WI38 (cell line): ENCODE results near the gene TBC1D9B.

ENCODE experiments used
- H3K4me3 ChIP-seq: 2 replicates; pipeline ENCODE4 v1.5.1; 2011; ENCODE audit warnings: low read depth, mild to moderate bottlenecking, control low read depth, low read length
- TF ChIP-seq, protein P1 (sequence below): IDR thresholded peaks from 2 replicates; pipeline ENCODE4 v1.5.1; 2012; ENCODE audit warnings: low read depth, mild to moderate bottlenecking, control low read depth, low read length

Gene TBC1D9B

DNA sequence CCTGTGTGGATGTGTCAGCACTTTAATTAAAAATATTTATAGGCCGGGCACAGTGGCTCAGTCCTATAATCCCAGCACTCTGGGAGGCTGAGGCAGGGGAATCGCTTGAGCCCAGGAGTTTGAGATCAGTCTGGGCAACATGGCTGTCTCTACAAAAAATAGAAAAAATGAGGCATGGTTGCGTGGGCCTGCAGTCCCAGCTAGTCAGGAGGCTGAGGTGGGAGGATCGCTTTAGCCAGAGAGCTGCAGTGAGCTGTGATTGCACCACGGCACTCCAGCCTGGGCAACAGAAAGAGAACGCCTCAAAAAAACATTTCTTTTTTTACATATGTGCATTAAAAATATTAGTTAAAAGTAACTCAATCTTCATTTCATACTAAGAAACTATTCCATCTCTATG lies 6.2 kb downstream of the TBC1D9B start:
- TF ChIP-seq, protein P1, sequence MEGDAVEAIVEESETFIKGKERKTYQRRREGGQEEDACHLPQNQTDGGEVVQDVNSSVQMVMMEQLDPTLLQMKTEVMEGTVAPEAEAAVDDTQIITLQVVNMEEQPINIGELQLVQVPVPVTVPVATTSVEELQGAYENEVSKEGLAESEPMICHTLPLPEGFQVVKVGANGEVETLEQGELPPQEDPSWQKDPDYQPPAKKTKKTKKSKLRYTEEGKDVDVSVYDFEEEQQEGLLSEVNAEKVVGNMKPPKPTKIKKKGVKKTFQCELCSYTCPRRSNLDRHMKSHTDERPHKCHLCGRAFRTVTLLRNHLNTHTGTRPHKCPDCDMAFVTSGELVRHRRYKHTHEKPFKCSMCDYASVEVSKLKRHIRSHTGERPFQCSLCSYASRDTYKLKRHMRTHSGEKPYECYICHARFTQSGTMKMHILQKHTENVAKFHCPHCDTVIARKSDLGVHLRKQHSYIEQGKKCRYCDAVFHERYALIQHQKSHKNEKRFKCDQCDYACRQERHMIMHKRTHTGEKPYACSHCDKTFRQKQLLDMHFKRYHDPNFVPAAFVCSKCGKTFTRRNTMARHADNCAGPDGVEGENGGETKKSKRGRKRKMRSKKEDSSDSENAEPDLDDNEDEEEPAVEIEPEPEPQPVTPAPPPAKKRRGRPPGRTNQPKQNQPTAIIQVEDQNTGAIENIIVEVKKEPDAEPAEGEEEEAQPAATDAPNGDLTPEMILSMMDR = no peak
- H3K4me3 ChIP-seq = no peak overlapping the region

DNA sequence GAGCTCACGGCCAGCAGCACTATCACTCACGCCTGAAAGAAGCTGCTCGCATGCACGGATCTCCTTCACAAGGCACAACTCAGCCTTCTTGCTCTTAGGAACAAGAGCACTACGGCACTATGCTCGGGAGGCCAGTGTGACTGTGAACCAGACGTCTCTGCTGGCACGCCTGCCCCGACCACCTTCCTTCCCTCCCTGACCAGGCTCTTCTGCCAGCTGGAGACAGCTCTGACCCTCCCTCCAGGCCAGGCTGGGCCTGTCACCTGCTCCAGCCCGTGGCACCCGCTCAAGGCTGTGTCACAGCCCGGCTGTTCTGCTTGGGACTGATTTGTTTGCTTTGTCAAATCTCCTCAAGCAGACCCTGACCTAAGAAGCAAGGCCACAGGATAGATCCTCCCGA lies 7.0 kb downstream of the TBC1D9B start:
- TF ChIP-seq, protein P1 = no peak
- H3K4me3 ChIP-seq = no peak overlapping the region

DNA sequence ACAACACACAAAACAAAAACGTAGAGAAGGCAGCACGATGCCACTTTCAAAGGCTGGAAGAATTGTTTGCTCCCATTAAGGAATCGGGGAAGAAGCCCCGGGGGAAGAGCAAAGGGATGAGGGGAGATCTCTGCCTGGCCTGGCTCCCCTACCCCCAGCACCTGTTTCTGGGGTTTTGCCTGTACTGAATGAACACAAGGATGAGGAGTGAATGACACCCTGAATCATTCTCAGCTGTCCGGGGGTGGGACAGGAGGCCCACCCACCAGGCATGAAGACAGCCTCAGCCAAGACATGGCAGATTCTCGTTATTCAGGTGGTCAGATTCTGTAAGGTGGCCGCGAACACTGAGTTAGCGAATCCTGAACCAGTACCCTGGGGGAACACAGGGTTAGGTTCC lies 7.5 kb downstream of the TBC1D9B start:
- TF ChIP-seq, protein P1 = no peak
- H3K4me3 ChIP-seq = no peak overlapping the region

DNA sequence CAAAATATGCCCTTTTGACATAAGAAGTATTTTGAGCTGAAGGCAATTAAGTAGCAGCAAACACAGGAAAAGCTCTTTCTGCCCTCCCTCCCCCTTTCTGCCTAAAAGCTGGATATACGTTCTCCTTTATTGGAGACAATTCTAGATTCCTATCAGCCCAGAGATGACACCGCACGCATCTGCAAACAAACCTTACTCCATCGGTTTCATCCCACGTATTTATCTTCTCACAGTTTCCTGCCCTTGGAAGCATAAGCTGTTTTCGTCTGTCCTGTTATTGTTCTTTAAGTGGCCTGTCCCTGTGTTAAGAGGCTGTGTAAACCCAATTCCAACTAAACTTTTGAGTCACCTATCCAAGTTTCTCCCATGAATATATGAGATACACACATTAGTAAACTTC lies 11.8 kb downstream of the TBC1D9B start:
- no peak overlapping the region for H3K4me3 ChIP-seq
- TF ChIP-seq, protein P1 = no peak

DNA sequence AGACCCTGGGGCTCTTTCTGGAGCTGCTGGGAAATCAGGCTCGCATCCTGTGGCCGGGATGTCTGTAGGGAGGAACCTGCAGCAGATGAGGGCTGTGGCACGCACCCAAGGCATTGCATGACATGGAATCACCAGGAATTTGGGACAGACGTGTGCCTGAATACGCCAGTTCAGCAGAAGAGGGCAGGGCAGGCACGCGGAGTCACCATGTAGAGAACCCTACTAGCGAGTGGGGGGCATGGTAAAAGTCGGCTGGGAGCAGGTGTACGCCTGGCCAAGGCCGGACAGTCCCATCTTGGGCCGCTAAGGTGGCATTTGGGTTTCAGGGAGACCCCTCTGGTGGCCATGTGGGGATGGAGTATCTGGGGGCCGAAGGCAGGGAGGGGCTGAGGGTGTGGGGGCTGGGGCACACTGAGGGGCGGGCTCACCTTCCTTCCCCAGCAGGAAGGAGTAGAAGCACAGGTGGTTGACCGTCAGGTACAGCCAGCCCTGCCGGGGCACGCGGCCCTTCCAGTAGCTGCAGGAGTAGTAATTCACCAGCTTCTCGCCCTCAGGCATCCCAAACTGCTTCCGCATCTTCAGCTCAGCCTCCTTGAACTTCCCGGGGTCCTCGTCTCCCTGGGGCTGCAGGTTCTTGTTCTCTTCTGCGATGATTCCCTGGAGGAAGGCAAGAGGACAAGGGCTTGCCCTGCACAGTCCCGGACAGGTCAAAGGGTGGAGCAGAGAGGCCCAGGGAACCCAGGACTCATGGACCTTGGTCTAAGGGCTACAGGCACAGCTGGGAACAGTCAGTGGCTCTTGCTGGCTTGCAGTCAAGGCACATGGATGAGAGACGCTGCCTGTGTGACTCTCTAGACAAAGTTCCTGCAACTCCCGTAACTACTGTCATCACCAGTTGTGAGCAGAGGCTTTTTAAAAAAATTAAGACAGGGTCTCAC lies 13.5 kb downstream of the TBC1D9B start:
- TF ChIP-seq, protein P1 = no peak
- no peak overlapping the region for H3K4me3 ChIP-seq

DNA sequence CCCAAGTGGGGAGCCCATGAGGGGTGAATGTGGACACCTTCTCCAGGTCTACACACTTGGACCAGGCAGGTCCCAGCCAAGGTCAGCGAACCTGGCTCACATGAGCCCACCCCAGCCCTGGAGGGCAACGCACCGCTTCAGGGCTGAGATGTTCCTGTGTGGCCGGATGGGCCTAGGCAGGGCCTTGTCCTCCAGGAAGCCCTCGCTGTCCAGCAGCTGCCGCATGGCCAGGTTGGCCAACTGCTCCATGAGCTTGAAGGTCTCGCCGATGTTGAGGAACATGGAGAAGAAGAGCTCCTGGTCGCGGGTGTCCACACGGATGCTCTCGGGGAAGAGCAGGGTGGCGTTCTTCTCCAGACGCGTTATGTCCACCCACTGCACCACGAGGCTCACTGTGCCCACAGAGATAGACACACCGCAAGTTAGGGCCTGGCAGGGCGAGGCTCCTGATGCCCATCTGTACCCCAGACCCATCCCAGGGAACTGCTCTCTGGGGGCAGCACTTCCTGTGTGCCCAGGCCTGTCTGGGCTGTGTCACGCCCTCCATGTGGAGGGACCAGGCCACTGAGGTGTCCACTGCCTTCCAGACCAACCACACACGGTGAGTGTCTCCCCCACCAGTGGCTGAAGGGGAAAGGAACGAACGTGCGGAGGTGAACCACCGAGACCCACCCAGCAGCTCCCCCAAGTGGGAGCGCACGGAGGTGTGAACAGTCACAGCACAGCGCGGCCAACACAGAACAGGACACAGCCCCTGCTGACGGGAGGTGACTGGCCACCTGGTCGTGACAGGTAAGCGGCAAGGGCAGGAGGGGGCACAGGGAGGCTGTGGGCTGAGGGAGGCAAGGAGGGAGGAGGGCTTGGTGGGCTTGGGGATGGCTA lies 14.4 kb downstream of the TBC1D9B start:
- TF ChIP-seq, protein P1 = no peak
- no peak overlapping the region for H3K4me3 ChIP-seq
